Fibroblast of the aortic adventitia (primary cell): ENCODE data around the gene TRPM5. TPM values are rescaled to one million over a fixed set of nuclear protein-coding genes. Genes with fewer than 3 reads are reported as not detected.

ENCODE experiments used
- DNase-seq: peaks from one replicate; pipeline ENCODE4 v3.0.0-alpha.2; 2010; ENCODE audit warnings: low read depth
- H3K4me3 ChIP-seq: 2 replicates; pipeline ENCODE4 v1.5.1; 2011; ENCODE audit warnings: low read depth, mild to moderate bottlenecking, control low read depth, low read length, moderate library complexity
- CTCF ChIP-seq: IDR thresholded peaks from 2 replicates; pipeline ENCODE4 v1.5.1; 2011; ENCODE audit warnings: mild to moderate bottlenecking, low read length, control low read depth, inconsistent platforms; ENCODE audit not compliant: insufficient read depth
- total RNA-seq: library from RNA; depleted of rRNA; stranded (reverse); fragments of >200 nt; gene quantifications from 2 replicates; pipeline ENCODE4 v1.2.3, GENCODE V29; 2012; ENCODE audit warnings: low replicate concordance

TRPM5 gene
- total RNA-seq, 1 donor: not detected

GRCh38 chr11:2447951-2448650, 3.8 kb upstream of the TRPM5 start:
- no peak for TF ChIP-seq CTCF
- no peak for DNase-seq
- no peak overlapping the region for H3K4me3 ChIP-seq

GRCh38 chr11:2447253-2447950, 3.1 kb upstream of the TRPM5 start:
- no peak for TF ChIP-seq CTCF
- no peak for DNase-seq
- no peak overlapping the region for H3K4me3 ChIP-seq

- no peak for DNase-seq
- no peak for TF ChIP-seq CTCF
- H3K4me3 ChIP-seq: no peak overlapping the region
Measured at GRCh38 chr11:2446590-2447252, 2.4 kb upstream of the TRPM5 start.

- TF ChIP-seq CTCF: no peak
- H3K4me3 ChIP-seq: no peak overlapping the region
- no peak for DNase-seq
Measured at GRCh38 chr11:2445746-2446551, 1.6 kb upstream of the TRPM5 start.

- DNase-seq: no peak
- no peak within 1 kb of the TSS for H3K4me3 ChIP-seq
- no peak for TF ChIP-seq CTCF
Measured at GRCh38 chr11:2444821-2445745, 769 bp upstream of the TRPM5 start, which contains the start of gene KCNQ1. KCNQ1 (plus strand) TSS chr11:2445008; CDS start chr11:2445099, 91 bp downstream.
